Loucy (cell line): Measurements from ENCODE around the gene ZBTB20.

ENCODE experiments used
- EZH2phosphoT487 ChIP-seq: fragments of 200-600 bp; IDR thresholded peaks from 2 replicates; pipeline ENCODE4 v1.6.1; 2018; ENCODE audit warnings: antibody characterized with exemption, mild to moderate bottlenecking, moderate library complexity, borderline replicate concordance
- TF ChIP-seq, protein P1 (sequence below): fragments of 200-600 bp; sonication (generic); conservative IDR thresholded peaks from 2 replicates; pipeline ENCODE4 v1.5.1; 2014; ENCODE audit warnings: mild to moderate bottlenecking, antibody characterized with exemption, low read length

DNA sequence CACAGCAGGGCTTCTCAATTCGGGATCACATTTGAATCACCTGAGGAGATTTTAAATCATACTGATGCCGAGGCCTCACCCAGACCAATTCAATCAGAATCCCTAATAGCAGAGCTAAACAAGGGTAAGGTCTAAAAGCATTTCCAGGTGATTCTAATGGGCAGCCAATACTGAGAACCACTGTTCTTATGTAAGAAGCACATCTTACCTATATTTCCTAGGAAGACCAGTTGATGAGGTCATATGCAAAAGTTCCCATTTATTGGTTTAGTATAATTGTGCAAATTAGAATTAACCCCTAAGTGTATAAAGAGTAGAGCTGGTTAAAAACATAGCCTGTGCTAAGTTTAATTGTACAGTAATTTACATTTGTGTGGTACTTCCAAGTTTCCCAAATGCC is 851.1 kb downstream of the ZBTB20 start:
- TF ChIP-seq, protein P1, sequence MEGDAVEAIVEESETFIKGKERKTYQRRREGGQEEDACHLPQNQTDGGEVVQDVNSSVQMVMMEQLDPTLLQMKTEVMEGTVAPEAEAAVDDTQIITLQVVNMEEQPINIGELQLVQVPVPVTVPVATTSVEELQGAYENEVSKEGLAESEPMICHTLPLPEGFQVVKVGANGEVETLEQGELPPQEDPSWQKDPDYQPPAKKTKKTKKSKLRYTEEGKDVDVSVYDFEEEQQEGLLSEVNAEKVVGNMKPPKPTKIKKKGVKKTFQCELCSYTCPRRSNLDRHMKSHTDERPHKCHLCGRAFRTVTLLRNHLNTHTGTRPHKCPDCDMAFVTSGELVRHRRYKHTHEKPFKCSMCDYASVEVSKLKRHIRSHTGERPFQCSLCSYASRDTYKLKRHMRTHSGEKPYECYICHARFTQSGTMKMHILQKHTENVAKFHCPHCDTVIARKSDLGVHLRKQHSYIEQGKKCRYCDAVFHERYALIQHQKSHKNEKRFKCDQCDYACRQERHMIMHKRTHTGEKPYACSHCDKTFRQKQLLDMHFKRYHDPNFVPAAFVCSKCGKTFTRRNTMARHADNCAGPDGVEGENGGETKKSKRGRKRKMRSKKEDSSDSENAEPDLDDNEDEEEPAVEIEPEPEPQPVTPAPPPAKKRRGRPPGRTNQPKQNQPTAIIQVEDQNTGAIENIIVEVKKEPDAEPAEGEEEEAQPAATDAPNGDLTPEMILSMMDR, result no peak
- no peak for TF ChIP-seq EZH2phosphoT487
